ENCODE data around the gene IFT88. TPM values are rescaled to one million over a fixed set of nuclear protein-coding genes. Genes with fewer than 3 reads are reported as not detected.

IFT88 gene
- total and polyA plus RNA-seq, 2 of the 4 experiments (the other 2 are of a cell fraction) = 5.5 to 8.6 TPM

DNA sequence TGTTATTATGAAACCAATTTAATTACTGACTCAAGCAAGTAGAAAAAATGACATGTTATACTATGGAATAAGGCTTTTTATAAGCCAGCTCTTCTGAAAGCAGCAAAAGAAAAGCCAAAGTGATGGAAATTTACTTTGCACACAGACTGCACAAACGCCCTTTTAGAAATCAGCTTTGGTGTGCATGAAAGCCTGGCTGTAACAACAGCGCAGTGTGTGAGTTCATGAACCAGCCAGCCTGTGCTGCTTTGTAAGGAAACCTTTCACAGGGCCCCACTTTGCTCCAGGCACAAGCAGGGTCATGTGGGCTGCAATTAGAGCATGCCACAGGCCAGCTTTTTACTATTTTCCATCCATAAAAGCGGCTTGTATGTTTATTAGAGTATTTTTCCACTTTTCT, 13.6 kb upstream of the IFT88 start:
- no peak overlapping the region for H3K4ac ChIP-seq (ENCODE audit: low read depth, low read length)
- peaks cover 2% of the 10 kb centered on the region; the same call in 1 of the 2 replicates for H3K27me3 ChIP-seq (ENCODE audit: control insufficient read depth, insufficient read depth, low read length)
- intact Hi-C loops (cut with micrococcal nuclease) = no loop called here
- H3K18ac ChIP-seq (ENCODE audit: low read depth, low read length) = no peak overlapping the region
- no peak overlapping the region for H3K56ac ChIP-seq (ENCODE audit: extremely low read depth, insufficient read depth, low read length)
- H3K79me1 ChIP-seq (ENCODE audit: low read depth in 1 of 2, low read length in 2 of 2) = no peaks in the 10 kb centered on the region
- peak; percentile 32; the same call in 1 of the 2 replicates for ATAC-seq (ENCODE audit: low read depth)
- dilution Hi-C loops (cut with HindIII; ENCODE audit: low sequenced_read_pairs, unreplicated experiment) = no loop called here
- H2BK120ac ChIP-seq (ENCODE audit: low read depth, low read length) = no peak overlapping the region
- H2AK9ac ChIP-seq (replicated peaks; ENCODE audit: low read depth, low read length, poor library complexity) = no peak overlapping the region
- no peaks in the 10 kb centered on the region for H4K20me1 ChIP-seq (ENCODE audit: insufficient read depth, low read length)
- no peaks in the 10 kb centered on the region for H3K4me1 ChIP-seq (ENCODE audit: control insufficient read depth, insufficient read depth, low read length)
- H4K8ac ChIP-seq (ENCODE audit: low read depth in 2 of 2, low read length in 2 of 2) = no peak overlapping the region
- H3K4me3 ChIP-seq (ENCODE audit: insufficient read depth, low read depth, low read length) = no peak overlapping the region
- no TSS peak for BruUV-seq (replicated peaks)
- no peaks in the 10 kb centered on the region for H3K9me3 ChIP-seq (ENCODE audit: control insufficient read depth, insufficient read depth, low read length)
- H3K9me1 ChIP-seq (ENCODE audit: insufficient read depth, low read length) = no peaks in the 10 kb centered on the region
- DNase-seq = no peak
- 0% methylated on average over 1 of the region's 3 CpGs; no CpG with 5 or more reads in 1 of the 2 experiments for WGBS, 2 experiments (ENCODE audit: extremely low coverage in 2 of 2, insufficient read length in 1 of 2)
- H3K9ac ChIP-seq (ENCODE audit: low read depth, low read length) = no peak overlapping the region
- H3K27ac ChIP-seq (ENCODE audit: insufficient read depth, low read length) = no peak overlapping the region
- CTCF ChIA-PET = no interaction called here
- H4K5ac ChIP-seq (ENCODE audit: low read depth, low read length) = no peak overlapping the region
- H2BK15ac ChIP-seq (ENCODE audit: low read depth, low read length) = no peak overlapping the region
- H3K4me2 ChIP-seq (ENCODE audit: low read depth, low read length) = no peak overlapping the region
- H3K36me3 ChIP-seq (ENCODE audit: control insufficient read depth, insufficient read depth, low read length) = no peaks in the 10 kb centered on the region
- no peak overlapping the region for H4K91ac ChIP-seq (ENCODE audit: insufficient read depth, low read depth, low read length)
- H2AK5ac ChIP-seq (ENCODE audit: low read depth, low read length) = no peak overlapping the region
- H3K14ac ChIP-seq (replicated peaks; ENCODE audit: low read depth, low read length) = no peak overlapping the region
- no peak overlapping the region for H3K23ac ChIP-seq (ENCODE audit: low read depth, low read length)
- no peak overlapping the region for H2BK20ac ChIP-seq (ENCODE audit: low read depth, low read length)
- in situ Hi-C loops (cut with MboI; ENCODE audit: low sequenced_read_pairs) = no loop called here
- no peak overlapping the region for H2BK5ac ChIP-seq (ENCODE audit: low read depth, low read length, poor library complexity, severe bottlenecking)
- no peak for TF ChIP-seq MXI1 (IDR thresholded peaks at IDR 0.05; ENCODE audit: borderline replicate concordance, low read depth, low read length)
- TF ChIP-seq POLR2A (IDR thresholded peaks at IDR 0.05; ENCODE audit: low read depth, low read length) = no peak
- no peak for TF ChIP-seq CEBPB (IDR thresholded peaks at IDR 0.05; ENCODE audit: low read depth, low read length)
- TF ChIP-seq, protein P1, sequence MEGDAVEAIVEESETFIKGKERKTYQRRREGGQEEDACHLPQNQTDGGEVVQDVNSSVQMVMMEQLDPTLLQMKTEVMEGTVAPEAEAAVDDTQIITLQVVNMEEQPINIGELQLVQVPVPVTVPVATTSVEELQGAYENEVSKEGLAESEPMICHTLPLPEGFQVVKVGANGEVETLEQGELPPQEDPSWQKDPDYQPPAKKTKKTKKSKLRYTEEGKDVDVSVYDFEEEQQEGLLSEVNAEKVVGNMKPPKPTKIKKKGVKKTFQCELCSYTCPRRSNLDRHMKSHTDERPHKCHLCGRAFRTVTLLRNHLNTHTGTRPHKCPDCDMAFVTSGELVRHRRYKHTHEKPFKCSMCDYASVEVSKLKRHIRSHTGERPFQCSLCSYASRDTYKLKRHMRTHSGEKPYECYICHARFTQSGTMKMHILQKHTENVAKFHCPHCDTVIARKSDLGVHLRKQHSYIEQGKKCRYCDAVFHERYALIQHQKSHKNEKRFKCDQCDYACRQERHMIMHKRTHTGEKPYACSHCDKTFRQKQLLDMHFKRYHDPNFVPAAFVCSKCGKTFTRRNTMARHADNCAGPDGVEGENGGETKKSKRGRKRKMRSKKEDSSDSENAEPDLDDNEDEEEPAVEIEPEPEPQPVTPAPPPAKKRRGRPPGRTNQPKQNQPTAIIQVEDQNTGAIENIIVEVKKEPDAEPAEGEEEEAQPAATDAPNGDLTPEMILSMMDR (conservative IDR thresholded peaks at IDR 0.05; ENCODE audit: low read depth, low read length) = no peak
- no peak for TF ChIP-seq CHD1 (IDR thresholded peaks at IDR 0.05; ENCODE audit: low read depth, low read length)
- no peak for TF ChIP-seq FOS (IDR thresholded peaks at IDR 0.05; ENCODE audit: low read depth, low read length)
- TF ChIP-seq SMC3 (IDR thresholded peaks at IDR 0.05; ENCODE audit: low read depth, low read length) = no peak
- TF ChIP-seq MAZ (IDR thresholded peaks at IDR 0.05; ENCODE audit: borderline replicate concordance, low read depth, low read length) = no peak
- TF ChIP-seq RFX5 (IDR thresholded peaks at IDR 0.05; ENCODE audit: low read depth, low read length) = no peak
- TF ChIP-seq NFE2L2 (IDR thresholded peaks at IDR 0.05; ENCODE audit: low read depth, low read length) = no peak
- TF ChIP-seq, protein P2, sequence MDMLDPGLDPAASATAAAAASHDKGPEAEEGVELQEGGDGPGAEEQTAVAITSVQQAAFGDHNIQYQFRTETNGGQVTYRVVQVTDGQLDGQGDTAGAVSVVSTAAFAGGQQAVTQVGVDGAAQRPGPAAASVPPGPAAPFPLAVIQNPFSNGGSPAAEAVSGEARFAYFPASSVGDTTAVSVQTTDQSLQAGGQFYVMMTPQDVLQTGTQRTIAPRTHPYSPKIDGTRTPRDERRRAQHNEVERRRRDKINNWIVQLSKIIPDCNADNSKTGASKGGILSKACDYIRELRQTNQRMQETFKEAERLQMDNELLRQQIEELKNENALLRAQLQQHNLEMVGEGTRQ (IDR thresholded peaks at IDR 0.05; ENCODE audit: low read depth, low read length) = no peak
- TF ChIP-seq, protein P3, sequence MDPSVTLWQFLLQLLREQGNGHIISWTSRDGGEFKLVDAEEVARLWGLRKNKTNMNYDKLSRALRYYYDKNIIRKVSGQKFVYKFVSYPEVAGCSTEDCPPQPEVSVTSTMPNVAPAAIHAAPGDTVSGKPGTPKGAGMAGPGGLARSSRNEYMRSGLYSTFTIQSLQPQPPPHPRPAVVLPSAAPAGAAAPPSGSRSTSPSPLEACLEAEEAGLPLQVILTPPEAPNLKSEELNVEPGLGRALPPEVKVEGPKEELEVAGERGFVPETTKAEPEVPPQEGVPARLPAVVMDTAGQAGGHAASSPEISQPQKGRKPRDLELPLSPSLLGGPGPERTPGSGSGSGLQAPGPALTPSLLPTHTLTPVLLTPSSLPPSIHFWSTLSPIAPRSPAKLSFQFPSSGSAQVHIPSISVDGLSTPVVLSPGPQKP (IDR thresholded peaks at IDR 0.05; ENCODE audit: borderline replicate concordance, low read depth, low read length) = no peak
- no peak for TF ChIP-seq RAD21 (IDR thresholded peaks at IDR 0.05; ENCODE audit: low read length)
- TF ChIP-seq RCOR1 (IDR thresholded peaks at IDR 0.05; ENCODE audit: insufficient replicate concordance, low read length) = no peak
- no peak for TF ChIP-seq MAFK (IDR thresholded peaks at IDR 0.05; ENCODE audit: low read depth, low read length)
- TF ChIP-seq BHLHE40 (IDR thresholded peaks at IDR 0.05; ENCODE audit: low read depth, low read length) = no peak
- H2AFZ ChIP-seq (replicated peaks; ENCODE audit: low read length, poor library complexity) = peak overlapping the region; percentile 61
- POLR2A ChIA-PET (ENCODE audit: unreplicated experiment) = interaction anchor here (1.1 kb wide), 1 partner anchor 14 kb away, joined by 4 read pairs; the partner anchor contains the start of gene IFT88

Data from IMR-90 (cell line).